LNCaP clone FGC (cell line): ENCODE measurements around the gene ROS1.
"Not testable (repeated sequence)": the region's sequence is repeated elsewhere in the genome, so short reads cannot be mapped to it uniquely, and the experiment has no call there.

Source experiments
- DNase-seq: peaks from one replicate; pipeline ENCODE4 v3.0.0-alpha.2; 2011; ENCODE audit warnings: low read depth
- H3K4me3 ChIP-seq: 2 replicates; pipeline ENCODE4 v1.5.1; 2011; ENCODE audit warnings: mild to moderate bottlenecking, low read depth, low read length, control low read depth
- TF ChIP-seq, protein P1 (sequence below): IDR thresholded peaks from 2 replicates; pipeline ENCODE4 v1.5.1; 2012; ENCODE audit warnings: mild to moderate bottlenecking; ENCODE audit not compliant: control insufficient read depth, insufficient read depth; ENCODE audit errors: extremely low read depth

Gene ROS1

DNA sequence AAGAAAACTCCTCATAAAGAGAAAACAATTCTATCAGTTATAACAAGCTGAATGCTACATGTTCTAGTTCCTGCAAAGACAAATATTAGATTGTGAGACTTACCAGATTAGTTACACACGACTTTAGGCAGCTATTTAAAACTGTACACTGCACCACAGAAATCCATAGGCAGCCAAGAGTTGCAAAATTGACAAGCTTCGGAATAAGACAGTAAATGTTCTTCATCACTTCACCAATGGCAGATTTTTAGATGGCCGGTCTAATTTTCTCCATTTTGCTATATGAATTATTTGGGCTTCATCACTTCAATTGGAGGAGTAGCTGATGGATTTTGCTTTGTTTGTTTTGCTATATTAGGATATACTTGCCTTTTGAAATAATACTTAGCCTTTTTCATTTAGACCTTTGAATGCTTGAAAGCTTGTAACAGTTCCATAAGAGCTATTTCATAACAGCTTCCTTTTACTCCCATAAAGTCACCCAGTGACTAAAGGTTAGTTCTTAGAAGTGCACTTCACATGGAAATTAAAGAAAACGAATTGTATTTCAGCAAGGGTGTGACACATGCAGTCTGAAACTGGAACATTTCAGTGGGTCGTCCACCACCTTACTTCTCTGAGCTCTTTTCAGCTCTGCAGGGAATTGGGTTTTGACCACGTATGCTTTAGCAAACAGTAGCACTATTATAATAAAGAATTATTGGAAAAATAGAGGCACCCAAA, at the start of gene ROS1:
TSS of gene ROS1 (minus strand) at position 512 of the 723 bp plus-strand sequence. CDS start at position 226, 286 bp downstream.
- no peak for DNase-seq
- TF ChIP-seq, protein P1, sequence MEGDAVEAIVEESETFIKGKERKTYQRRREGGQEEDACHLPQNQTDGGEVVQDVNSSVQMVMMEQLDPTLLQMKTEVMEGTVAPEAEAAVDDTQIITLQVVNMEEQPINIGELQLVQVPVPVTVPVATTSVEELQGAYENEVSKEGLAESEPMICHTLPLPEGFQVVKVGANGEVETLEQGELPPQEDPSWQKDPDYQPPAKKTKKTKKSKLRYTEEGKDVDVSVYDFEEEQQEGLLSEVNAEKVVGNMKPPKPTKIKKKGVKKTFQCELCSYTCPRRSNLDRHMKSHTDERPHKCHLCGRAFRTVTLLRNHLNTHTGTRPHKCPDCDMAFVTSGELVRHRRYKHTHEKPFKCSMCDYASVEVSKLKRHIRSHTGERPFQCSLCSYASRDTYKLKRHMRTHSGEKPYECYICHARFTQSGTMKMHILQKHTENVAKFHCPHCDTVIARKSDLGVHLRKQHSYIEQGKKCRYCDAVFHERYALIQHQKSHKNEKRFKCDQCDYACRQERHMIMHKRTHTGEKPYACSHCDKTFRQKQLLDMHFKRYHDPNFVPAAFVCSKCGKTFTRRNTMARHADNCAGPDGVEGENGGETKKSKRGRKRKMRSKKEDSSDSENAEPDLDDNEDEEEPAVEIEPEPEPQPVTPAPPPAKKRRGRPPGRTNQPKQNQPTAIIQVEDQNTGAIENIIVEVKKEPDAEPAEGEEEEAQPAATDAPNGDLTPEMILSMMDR = no peak

DNA sequence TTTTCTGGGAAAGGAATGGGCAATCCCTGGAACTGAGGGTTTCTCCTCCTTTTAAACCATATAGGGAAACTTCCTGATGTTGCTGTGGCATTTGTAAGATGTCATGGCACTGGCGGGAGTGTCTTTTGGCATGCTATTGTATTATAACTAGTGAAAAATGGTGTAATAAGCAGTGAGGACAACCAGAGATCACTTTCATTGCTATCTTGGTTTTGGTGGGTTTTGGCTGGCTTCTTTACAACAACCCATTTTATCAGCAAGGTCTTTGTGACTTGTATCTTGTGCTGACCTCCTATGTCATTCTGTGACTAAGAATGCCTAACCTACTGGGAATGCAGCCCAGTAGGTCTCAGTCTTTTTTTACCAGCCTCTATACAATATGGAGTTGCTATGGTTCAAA, 47.7 kb upstream of the ROS1 start:
- TF ChIP-seq, protein P1 = no peak
- DNase-seq = no peak

More for the DNA sequence above, at the start of gene ROS1:
- no peak within 1 kb of the TSS for H3K4me3 ChIP-seq

DNA sequence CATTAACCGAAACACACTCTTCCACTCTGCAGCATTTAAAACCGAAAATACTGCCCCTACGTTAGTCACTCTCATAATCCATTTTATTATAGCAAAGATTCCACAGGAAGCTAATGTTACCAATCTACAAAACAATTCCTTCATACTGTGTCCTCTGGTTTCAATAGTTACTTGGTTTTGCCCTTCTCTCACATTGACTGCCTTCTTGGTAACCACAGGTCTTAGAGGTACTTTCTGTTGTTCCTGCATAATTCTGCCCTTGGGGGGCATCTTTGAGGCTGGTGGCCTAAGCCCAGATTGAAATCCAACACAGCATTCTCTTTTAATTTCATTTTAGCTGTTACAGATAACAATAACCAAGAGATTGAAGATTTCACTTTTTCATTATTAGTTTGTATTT, 46.9 kb upstream of the ROS1 start:
- DNase-seq = no peak
- TF ChIP-seq, protein P1 = no peak
- H3K4me3 ChIP-seq = no peak overlapping the region

More for the DNA sequence above, 47.7 kb upstream of the ROS1 start:
- H3K4me3 ChIP-seq = no peak overlapping the region

DNA sequence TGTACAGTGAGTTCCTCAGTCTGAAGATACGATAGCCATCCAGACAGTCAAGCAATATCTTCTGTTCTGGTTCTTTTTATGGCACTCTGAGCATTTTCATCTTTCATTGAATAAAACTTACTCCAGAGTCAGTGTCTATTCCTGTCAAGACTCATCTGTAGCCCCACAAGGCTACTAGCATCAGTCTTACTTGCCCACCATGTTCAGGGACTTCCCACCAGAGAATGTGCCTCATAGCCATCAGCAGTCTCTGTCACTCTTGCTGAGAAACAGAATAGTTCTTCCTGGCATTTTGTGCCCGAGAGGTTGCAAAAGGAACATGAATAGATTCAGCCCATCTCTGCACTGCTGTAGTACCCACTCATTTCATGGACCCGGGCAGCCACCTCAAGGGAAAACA, 44.0 kb upstream of the ROS1 start:
- DNase-seq = no peak
- TF ChIP-seq, protein P1 = no peak
- H3K4me3 ChIP-seq = no peak overlapping the region

DNA sequence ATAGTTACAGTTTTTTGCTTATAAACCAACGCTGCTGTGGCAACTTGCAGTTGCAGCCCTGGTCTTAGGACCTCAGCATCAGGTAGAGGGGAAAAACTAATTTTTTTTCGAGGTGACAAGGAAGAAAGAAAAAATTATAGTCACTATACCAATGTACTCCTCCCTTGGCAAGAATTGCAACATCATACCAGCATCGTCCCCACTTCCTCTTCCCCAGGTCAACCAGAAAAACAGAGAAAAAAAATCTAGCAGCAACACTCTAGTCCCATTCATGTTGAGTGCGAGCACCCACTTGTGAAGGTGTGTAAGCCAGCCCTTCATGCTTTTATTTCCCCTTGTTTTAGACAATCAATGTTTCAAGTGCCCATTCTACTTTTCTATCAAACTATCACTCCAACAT, 43.6 kb upstream of the ROS1 start:
- no peak for DNase-seq
- no peak overlapping the region for H3K4me3 ChIP-seq
- TF ChIP-seq, protein P1 = no peak

DNA sequence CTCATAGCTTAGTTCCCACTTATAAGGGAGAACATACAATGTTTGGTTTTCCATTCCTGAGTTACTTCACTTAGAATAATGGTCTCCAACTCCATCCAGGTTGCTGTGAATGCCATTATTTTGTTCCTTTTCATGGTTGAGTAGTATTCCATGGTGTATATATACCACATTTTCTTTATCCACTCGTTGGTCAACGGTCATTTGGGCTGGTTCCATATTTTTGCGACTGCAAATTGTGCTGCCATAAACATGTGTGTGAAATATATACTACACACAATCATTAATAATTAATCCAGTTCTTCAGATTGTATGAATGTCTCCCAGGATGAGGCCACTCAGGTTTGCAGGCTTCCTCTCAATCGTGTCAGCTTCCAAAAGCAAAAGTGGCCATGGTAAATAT, 42.8 kb upstream of the ROS1 start:
- DNase-seq, H3K4me3 ChIP-seq: not testable (repeated sequence)

DNA sequence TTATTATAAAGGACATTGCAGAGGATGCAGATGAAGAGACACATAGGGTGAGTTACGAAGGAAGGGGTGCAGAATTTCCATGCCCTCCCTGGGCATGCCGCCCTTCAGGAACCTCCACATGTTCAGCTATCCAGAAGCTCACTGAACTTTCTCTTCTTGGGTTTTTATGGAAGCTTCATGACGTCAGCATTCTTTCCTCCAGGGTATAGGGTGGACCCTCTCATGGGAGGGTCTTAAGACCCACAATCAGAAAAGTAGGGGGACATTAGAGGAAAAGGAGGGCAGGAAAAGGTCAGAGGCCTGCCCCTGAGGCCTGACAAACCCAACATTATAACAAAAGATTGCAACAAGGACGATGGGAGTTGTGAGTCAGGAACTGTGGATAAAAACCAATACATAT, 42.1 kb upstream of the ROS1 start:
- TF ChIP-seq, protein P1 = no peak
- DNase-seq = no peak
- no peak overlapping the region for H3K4me3 ChIP-seq

DNA sequence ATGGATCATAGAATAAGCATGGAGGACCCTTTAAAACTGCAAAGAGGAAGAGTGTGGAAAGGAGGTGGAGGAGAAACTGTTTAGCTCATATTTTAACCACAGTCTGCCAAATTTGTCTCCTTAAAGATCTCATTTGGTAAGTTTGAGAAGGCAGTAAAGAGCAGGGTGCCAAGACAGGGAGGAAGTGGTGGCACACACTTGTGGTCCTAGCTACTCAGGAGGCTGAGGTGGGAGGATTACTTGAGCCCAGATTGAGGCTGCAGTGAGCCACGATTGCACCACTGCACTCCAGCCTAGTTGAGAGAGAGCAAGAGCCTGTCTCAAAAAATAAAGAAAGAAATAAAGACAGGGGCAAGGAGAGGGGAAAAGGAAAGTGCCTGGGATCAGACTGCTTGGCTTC, 39.9 kb upstream of the ROS1 start:
- no peak overlapping the region for H3K4me3 ChIP-seq
- TF ChIP-seq, protein P1 = no peak
- no peak for DNase-seq
